Nucleus accumbens (tissue), 56 donors: Measurements from ENCODE around the gene AKAP6.

Source experiments
- DNase-seq, 56 donors: peaks; one replicate each; lab custom pipeline; 2025; lab: John Stamatoyannopoulos, UW

The AKAP6 gene

DNA sequence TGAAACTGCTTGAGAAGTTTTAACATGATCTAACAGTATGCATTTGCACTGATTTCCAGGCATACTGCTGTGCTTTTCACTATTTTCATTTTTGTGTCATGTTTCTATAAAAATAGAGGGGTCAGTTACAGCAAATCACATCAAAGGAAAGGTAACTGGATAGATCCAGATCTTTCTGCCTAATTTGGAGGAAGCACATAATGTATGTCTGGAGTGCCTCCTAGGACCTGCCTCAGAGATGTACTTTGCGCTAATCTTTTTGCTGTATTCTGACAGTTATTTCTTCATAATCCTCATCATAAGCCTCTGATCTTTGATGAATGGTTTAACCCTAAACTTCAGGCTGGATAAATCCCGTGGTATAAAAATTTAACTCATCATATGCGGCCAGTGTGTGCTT, 498.4 kb downstream of the AKAP6 start:
- no peak for DNase-seq

DNA sequence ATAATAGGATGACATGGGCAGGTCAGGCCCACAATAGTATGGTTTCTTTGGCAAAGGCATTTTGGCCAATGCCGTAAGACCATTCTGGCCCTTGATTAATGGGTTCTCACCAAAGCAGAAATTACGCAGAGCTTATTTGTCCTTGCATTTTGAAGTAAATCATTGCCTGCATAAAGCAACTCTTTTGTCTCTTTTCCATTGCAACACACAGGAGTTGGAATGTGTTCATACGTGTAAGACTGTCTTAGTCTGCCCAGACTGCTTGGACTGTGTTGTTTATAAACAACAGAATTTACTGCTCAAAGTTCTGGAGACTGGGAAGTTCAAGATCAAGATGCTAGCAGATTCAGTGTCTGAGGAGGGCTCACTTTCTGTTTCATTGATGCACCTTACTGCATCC, 506.8 kb downstream of the AKAP6 start:
- DNase-seq: no peak

DNA sequence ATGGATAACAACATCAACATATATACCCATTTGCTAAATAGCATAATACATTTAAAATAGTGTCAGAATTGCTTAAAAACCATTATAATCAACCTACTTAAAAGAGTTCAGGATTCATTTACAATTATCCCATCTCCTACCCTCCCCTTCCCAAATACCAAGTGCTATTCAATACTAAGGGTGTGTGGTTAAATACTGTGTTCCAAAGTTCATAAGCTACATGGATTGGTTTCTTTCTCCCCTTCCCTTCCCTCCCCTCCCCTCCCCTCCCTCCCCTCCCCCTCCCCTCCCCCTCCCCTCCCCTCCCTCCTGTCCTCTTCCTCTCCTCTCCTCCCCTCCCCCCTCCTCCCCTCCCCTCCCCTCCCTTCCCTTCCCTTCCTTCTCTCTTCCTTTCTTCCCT, 512.6 kb downstream of the AKAP6 start:
- DNase-seq: no peak

GRCh38 chr14:32846821-32847365, 517.8 kb downstream of the AKAP6 start:
- no peak for DNase-seq

DNA sequence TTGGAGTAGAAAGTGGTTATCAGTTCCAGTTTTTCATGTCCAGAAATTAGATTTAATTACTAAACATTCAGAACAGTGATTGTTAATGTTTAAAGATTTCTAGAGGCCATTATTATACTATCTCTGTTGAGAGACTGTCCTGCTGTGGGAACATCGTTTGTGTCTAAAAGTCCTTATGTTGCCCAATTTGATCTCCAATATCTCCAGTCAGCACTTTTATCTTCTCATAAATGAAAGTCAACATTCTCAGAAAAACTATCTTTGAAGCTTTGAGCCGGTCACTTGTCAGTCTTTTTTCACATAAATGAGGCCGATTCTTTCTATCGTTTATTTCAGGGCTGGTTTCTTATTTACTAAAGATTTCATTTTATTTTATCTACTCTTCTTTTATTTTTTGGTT, 518.8 kb downstream of the AKAP6 start:
- DNase-seq: no peak

GRCh38 chr14:32865827-32866376, 536.8 kb downstream of the AKAP6 start:
- no peak for DNase-seq

- DNase-seq: no peak
Observed at GRCh38 chr14:32883188-32883587, 554.1 kb downstream of the AKAP6 start.
